Upper lobe of left lung (tissue), 6 donors: ENCODE data around the gene PPP1R14B. TPM values are rescaled to one million over a fixed set of nuclear protein-coding genes. Genes with fewer than 3 reads are reported as not detected.
A peak's percentile ranks its signal among the peaks of the same experiment; 100 is the strongest.

ENCODE experiments used
- ATAC-seq, 2 donors: fragments of 200-7000 bp; cut with Tn5 transposase; one replicate each; pipeline ENCODE4 v1.9.1; 2022; ENCODE audit warnings: mild to moderate bottlenecking in 2 of 2, moderate library complexity in 2 of 2; ENCODE audit not compliant: low FRiP score in 2 of 2
- DNase-seq, 2 donors: peaks; one replicate each; pipeline ENCODE4 v3.0.0-alpha.2; 2019 to 2020
- H3K27ac ChIP-seq, 4 donors: fragments of 200-600 bp; sonication (generic); one replicate each; pipeline ENCODE4 v1.5.1; 2016 to 2019
- H3K27me3 ChIP-seq, 4 donors: fragments of 200-600 bp; sonication (generic); one replicate each; pipeline ENCODE4 v1.5.1; 2017 to 2019
- H3K36me3 ChIP-seq, 4 donors: fragments of 200-600 bp; sonication (generic); one replicate each; pipeline ENCODE4 v1.5.1; 2016 to 2019
- H3K4me1 ChIP-seq, 4 donors: fragments of 200-600 bp; sonication (generic); one replicate each; pipeline ENCODE4 v1.5.1; 2018 to 2019
- H3K4me3 ChIP-seq, 4 donors: fragments of 200-600 bp; sonication (generic); one replicate each; pipeline ENCODE4 v1.5.1; 2017 to 2019; ENCODE audit warnings: mild to moderate bottlenecking in 2 of 4, moderate library complexity in 1 of 4
- H3K9me3 ChIP-seq, 4 donors: fragments of 200-600 bp; sonication (generic); one replicate each; pipeline ENCODE4 v1.5.1; 2018 to 2019
- EP300 ChIP-seq, 4 donors: sonication (generic); formaldehyde crosslinking; IDR thresholded peaks; one replicate each; pipeline ENCODE4 v1.5.1; 2017; ENCODE audit warnings: antibody characterized with exemption in 4 of 4, control low read depth in 2 of 4
- POLR2A ChIP-seq, 4 donors: fragments of 450-650 bp; IDR thresholded peaks; one replicate each; pipeline ENCODE4 v1.5.1; 2016 to 2017; ENCODE audit warnings: antibody characterized with exemption in 4 of 4, mild to moderate bottlenecking in 2 of 4
- POLR2AphosphoS5 ChIP-seq, 2 donors: sonication (generic); formaldehyde crosslinking; IDR thresholded peaks; one replicate each; pipeline ENCODE4 v1.5.1; 2017; ENCODE audit warnings: antibody characterized with exemption in 2 of 2
- WGBS, 2 donors: methylation state at CpG; one replicate each; pipeline ENCODE4 v1.1.5; 2017 to 2018; 5-methylcytosine and 5-hydroxymethylcytosine counted together
- total RNA-seq, 6 donors: library from RNA; depleted of rRNA in 4 of 6; stranded (reverse); fragments of >200 nt in 4 of 6; gene quantifications; one replicate each; pipeline versions ENCODE4 v1.1.0 to v1.2.1, GENCODE V29; 2016 to 2021
- TF ChIP-seq, protein P1 (sequence below), 6 experiments: fragments of 450-650 bp in 4 of 6; fragments of 200-600 bp in 2 of 6; sonication (generic) in 2 of 6; IDR thresholded peaks; one replicate each; pipeline ENCODE4 v1.5.1; 2016 to 2019; ENCODE audit warnings: antibody characterized with exemption in 6 of 6
- donor health status: DM: no; HTN: no; CAD: no; lungs with moderate emphysema.
- donor health status: DM: no; HTN: yes; CAD: no; lungs with severe emphysema.

PPP1R14B gene
- total RNA-seq, 6 donors from 2014 or later, result 51.4 to 118 (median 60.3) TPM

DNA sequence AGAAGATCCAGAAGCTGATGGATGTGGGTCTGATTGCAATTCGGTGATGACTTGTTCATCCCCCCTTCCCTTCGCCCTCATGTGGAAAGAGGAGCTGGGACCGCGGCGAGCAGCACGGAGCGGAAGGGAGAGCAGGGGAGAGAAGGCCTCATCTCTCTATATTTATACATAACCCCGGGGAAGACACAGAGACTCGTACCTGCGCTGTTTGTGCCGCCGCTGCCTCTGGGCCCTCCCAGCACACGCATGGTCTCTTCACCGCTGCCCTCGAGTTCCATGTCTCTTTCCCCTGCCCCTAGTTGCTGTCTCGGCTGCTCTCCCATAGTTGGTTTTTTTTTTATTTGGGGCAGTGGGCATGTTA, 42.7 kb downstream of the PPP1R14B start:
- DNase-seq (peak in 1 of 2 donors; percentile 68), ATAC-seq (no peak)
- peaks cover 24 to 46% (median 36%) of the 10 kb centered on the region in 4 donors for H3K4me1 ChIP-seq
- H3K27ac ChIP-seq, result peak overlapping the region in 1 of 4 donors; percentile 93
- H3K4me3 ChIP-seq, result no peak overlapping the region
- H3K27me3 ChIP-seq, result no peaks in the 10 kb centered on the region
- TF ChIP-seq EP300 (IDR thresholded peaks at IDR 0.05) (no peak), POLR2AphosphoS5 (IDR thresholded peaks at IDR 0.05) (no peak), POLR2A (IDR thresholded peaks at IDR 0.05) (no peak)
- TF ChIP-seq, protein P1, sequence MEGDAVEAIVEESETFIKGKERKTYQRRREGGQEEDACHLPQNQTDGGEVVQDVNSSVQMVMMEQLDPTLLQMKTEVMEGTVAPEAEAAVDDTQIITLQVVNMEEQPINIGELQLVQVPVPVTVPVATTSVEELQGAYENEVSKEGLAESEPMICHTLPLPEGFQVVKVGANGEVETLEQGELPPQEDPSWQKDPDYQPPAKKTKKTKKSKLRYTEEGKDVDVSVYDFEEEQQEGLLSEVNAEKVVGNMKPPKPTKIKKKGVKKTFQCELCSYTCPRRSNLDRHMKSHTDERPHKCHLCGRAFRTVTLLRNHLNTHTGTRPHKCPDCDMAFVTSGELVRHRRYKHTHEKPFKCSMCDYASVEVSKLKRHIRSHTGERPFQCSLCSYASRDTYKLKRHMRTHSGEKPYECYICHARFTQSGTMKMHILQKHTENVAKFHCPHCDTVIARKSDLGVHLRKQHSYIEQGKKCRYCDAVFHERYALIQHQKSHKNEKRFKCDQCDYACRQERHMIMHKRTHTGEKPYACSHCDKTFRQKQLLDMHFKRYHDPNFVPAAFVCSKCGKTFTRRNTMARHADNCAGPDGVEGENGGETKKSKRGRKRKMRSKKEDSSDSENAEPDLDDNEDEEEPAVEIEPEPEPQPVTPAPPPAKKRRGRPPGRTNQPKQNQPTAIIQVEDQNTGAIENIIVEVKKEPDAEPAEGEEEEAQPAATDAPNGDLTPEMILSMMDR (IDR thresholded peaks at IDR 0.05), result no peak
- 89 to 91% methylated on average over 16 of the region's 16 CpGs for WGBS, 2 donors
- H3K36me3 ChIP-seq, result peaks cover 20 to 58% (median 43%) of the 10 kb centered on the region in 4 donors
- H3K9me3 ChIP-seq, result no peaks in the 10 kb centered on the region

DNA sequence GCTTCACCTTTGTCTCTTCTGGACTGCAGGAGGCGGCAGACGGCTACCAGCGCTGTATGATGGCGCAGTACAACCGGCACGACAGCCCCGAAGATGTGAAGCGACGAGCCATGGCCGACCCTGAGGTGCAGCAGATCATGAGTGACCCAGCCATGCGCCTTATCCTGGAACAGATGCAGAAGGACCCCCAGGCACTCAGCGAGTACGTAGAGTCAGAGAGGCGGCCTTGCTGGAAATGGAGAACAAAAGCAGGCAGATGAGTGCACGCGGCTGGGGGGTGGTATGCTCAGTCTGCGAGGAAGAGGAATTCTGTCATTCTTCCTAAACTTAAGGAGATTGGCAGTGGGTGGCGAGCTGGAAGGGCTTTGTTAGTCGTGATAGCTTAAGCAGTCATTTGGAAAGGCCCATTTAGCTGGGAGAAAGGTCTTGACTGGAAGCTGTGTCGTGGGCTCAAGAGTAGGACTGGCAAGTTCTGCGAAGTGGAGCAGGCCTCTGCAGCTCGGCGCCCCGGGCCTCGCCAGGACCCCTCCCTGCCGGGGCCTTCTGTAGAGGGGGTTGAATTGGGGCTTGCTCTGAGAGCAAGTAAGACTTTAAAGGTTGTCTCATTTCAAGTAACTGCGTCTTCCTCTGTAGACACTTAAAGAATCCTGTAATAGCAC, 43.2 kb downstream of the PPP1R14B start:
- peaks cover 22 to 42% (median 34%) of the 10 kb centered on the region in 4 donors for H3K4me1 ChIP-seq
- no peak for ATAC-seq

DNA sequence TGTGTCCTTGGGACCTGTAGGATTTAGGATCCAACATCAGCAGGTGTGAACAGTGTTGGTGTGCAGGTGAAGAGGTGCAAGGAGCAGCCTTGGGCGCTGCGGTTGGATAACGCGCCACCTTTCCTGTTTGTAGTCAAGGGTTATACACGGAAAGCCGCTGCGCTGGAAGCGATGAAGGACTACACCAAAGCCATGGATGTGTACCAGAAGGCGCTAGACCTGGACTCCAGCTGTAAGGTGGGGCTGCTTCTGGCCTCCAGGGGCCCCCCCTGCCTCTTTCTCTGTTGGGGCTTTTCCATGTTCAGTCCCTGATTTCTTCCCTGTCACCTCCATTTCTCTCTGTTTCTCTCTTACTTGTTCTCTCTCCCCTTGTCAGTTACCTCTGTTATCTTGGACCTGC, 43.8 kb downstream of the PPP1R14B start:
- peaks cover 23 to 69% (median 53%) of the 10 kb centered on the region in 4 donors for H3K36me3 ChIP-seq
- H3K4me3 ChIP-seq, result no peak overlapping the region
- ATAC-seq, result no peak

More for the DNA sequence above, 43.2 kb downstream of the PPP1R14B start:
- TF ChIP-seq POLR2AphosphoS5 (IDR thresholded peaks at IDR 0.05), result no peak
- no peak for TF ChIP-seq POLR2A (IDR thresholded peaks at IDR 0.05)
- TF ChIP-seq, protein P1 (IDR thresholded peaks at IDR 0.05), result no peak
- Histone ChIP-seq H3K36me3 (peaks cover 20 to 63% (median 47%) of the 10 kb centered on the region in 4 donors), H3K9me3 (no peaks in the 10 kb centered on the region), H3K4me3 (no peak overlapping the region), H3K27ac (no peak overlapping the region), H3K27me3 (no peaks in the 10 kb centered on the region)
- peak in 1 of 2 donors; percentile 54 for DNase-seq
- 92 to 93% methylated on average over 27 of the region's 27 CpGs for WGBS, 2 donors

DNA sequence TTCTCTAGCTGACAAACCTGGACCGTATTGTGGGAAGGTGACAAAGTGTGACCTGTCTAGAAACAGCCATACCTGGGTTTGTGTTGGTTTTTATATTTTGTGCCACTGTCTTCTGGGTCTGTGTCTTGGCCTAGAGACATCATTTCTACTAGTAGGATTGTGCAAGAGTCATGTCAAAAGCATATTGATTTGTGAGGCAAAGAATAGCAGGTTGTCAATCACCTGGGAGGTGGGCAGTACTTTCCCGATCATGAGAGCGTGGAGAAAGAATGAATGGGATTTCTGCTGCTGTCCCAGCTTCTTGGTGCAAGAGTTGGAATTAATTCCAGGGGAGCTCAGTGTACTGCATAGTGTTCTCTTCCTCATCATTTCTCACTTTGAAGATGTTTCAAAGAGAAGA, 45.2 kb downstream of the PPP1R14B start:
- ATAC-seq, result no peak
- TF ChIP-seq POLR2AphosphoS5 (IDR thresholded peaks at IDR 0.05) (no peak), POLR2A (IDR thresholded peaks at IDR 0.05) (no peak), EP300 (IDR thresholded peaks at IDR 0.05) (no peak)
- TF ChIP-seq, protein P1 (IDR thresholded peaks at IDR 0.05), result no peak
- Histone ChIP-seq H3K4me1 (peaks cover 17 to 26% (median 21%) of the 10 kb centered on the region in 4 donors), H3K9me3 (no peaks in the 10 kb centered on the region), H3K36me3 (peaks cover 38 to 83% (median 67%) of the 10 kb centered on the region in 4 donors), H3K4me3 (no peak overlapping the region), H3K27me3 (no peaks in the 10 kb centered on the region), H3K27ac (no peak overlapping the region)
- 89 to 94% methylated on average over 3 of the region's 3 CpGs for WGBS, 2 donors
- no peak for DNase-seq

More for the DNA sequence above, 43.8 kb downstream of the PPP1R14B start:
- WGBS, 2 donors, result 96 to 97% methylated on average over 9 of the region's 9 CpGs
- no peak for DNase-seq
- no peaks in the 10 kb centered on the region for H3K9me3 ChIP-seq
- H3K27me3 ChIP-seq, result no peaks in the 10 kb centered on the region
- peaks cover 17 to 36% (median 28%) of the 10 kb centered on the region in 4 donors for H3K4me1 ChIP-seq
- TF ChIP-seq EP300 (IDR thresholded peaks at IDR 0.05), result no peak
- TF ChIP-seq POLR2AphosphoS5 (IDR thresholded peaks at IDR 0.05), result no peak
- no peak for TF ChIP-seq POLR2A (IDR thresholded peaks at IDR 0.05)
- TF ChIP-seq, protein P1 (IDR thresholded peaks at IDR 0.05), result no peak
- H3K27ac ChIP-seq, result no peak overlapping the region

DNA sequence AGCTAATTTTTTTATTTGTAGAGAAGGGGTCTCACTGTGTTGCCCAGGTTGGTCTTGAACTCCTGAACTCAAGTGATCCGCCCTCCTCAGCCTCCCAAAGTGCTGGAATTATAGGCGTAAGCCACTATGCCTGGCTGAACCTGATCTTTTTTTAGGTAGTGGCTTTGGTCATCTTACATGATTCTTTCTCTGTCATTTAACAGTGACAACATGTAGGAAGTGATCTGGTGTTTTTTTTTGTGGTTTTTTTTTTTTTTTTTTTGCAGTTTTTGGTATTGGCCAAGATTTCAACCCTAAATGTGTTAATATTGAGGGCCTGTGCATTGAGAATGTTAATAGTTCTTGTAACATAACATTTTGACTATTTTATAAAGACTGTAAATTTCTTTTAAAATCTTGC, 48.2 kb downstream of the PPP1R14B start:
- Histone ChIP-seq H3K27ac (no peak overlapping the region), H3K36me3 (peaks cover 60 to 99% (median 88%) of the 10 kb centered on the region in 4 donors), H3K27me3 (no peaks in the 10 kb centered on the region), H3K4me3 (no peak overlapping the region), H3K9me3 (no peaks in the 10 kb centered on the region), H3K4me1 (no peaks in the 10 kb centered on the region)
- no peak for DNase-seq
- TF ChIP-seq POLR2AphosphoS5 (IDR thresholded peaks at IDR 0.05), result no peak
- no peak for TF ChIP-seq EP300 (IDR thresholded peaks at IDR 0.05)
- TF ChIP-seq POLR2A (IDR thresholded peaks at IDR 0.05), result no peak
- TF ChIP-seq, protein P1 (IDR thresholded peaks at IDR 0.05), result no peak
- 86 to 90% methylated on average over 2 of the region's 2 CpGs for WGBS, 2 donors
- no peak for ATAC-seq
